BJ (cell line): ENCODE data around the gene CRTC1. TPM values are rescaled to one million over a fixed set of nuclear protein-coding genes. Genes with fewer than 3 reads are reported as not detected.

Experiments
- CTCF ChIA-PET: fragments of 350-600 bp; formaldehyde crosslinking; extraction: SDS; loops from one replicate; lab custom pipeline; 2021; ENCODE audit warnings: antibody characterized with exemption, inconsistent platforms; lab: Yijun Ruan, JAX
- POLR2A ChIA-PET: fragments of 300-600 bp; sonication (Branson Sonifier 250); formaldehyde crosslinking; extraction: SDS; loops from one replicate; lab custom pipeline; 2021; ENCODE audit warnings: antibody characterized with exemption; lab: Charles Lee
- DNase-seq: peaks from one replicate; pipeline ENCODE4 v3.0.0-alpha.2; 2011; ENCODE audit warnings: low read depth
- H3K27me3 ChIP-seq: 2 replicates; pipeline ENCODE4 v1.6.0; 2011; ENCODE audit warnings: low read length; ENCODE audit not compliant: control insufficient read depth, insufficient read depth
- H3K36me3 ChIP-seq: 2 replicates; pipeline ENCODE4 v1.5.1; 2011; ENCODE audit warnings: low read length; ENCODE audit not compliant: control insufficient read depth, insufficient read depth
- H3K4me3 ChIP-seq: 2 replicates; pipeline ENCODE4 v1.5.1; 2011; ENCODE audit warnings: low read depth, mild to moderate bottlenecking, control low read depth, low read length
- CTCF ChIP-seq: IDR thresholded peaks from 2 replicates; pipeline ENCODE4 v1.5.1; 2011; ENCODE audit warnings: low read depth, mild to moderate bottlenecking, control low read depth, inconsistent platforms, low read length, moderate library complexity; ENCODE audit not compliant: insufficient read depth
- polyA plus RNA-seq: library from polyadenylated mRNA; depleted of rRNA; stranded (reverse); fragments of >200 nt; gene quantifications from 2 replicates; pipeline ENCODE4 v1.2.3, GENCODE V29; 2011

Gene CRTC1
- polyA plus RNA-seq, 1 experiment = 1.5 TPM

GRCh38 chr19:18716857-18717256 lies 33.4 kb downstream of the CRTC1 start:
- no peak for TF ChIP-seq CTCF
- no peak for DNase-seq
- no peaks in the 10 kb centered on the region for H3K27me3 ChIP-seq
- H3K4me3 ChIP-seq = no peak overlapping the region
- ChIA-PET CTCF (no interaction called here), POLR2A (no interaction called here)
- H3K36me3 ChIP-seq = no peaks in the 10 kb centered on the region; the same call in 1 of the 2 replicates

- no peak for DNase-seq
- Histone ChIP-seq H3K36me3 (no peaks in the 10 kb centered on the region; the same call in 1 of the 2 replicates), H3K27me3 (no peaks in the 10 kb centered on the region), H3K4me3 (no peak overlapping the region)
- no peak for TF ChIP-seq CTCF
- POLR2A ChIA-PET = no interaction called here
- CTCF ChIA-PET = no interaction called here
These were observed 34.1 kb downstream of the CRTC1 start for GRCh38 chr19:18717601-18718000.

- no peak for DNase-seq
- ChIA-PET CTCF (interaction anchor here (0.5 kb wide), 1 partner anchor 963 kb away, joined by 3 read pairs; no protein-coding TSS in a partner anchor), POLR2A (no interaction called here)
- Histone ChIP-seq H3K36me3 (no peaks in the 10 kb centered on the region; the same call in 1 of the 2 replicates), H3K27me3 (no peaks in the 10 kb centered on the region), H3K4me3 (no peak overlapping the region)
- no peak for TF ChIP-seq CTCF
These were observed 34.6 kb downstream of the CRTC1 start for GRCh38 chr19:18718015-18718526.

- H3K4me3 ChIP-seq = no peak overlapping the region
- DNase-seq = no peak
- no peak for TF ChIP-seq CTCF
- no peaks in the 10 kb centered on the region for H3K27me3 ChIP-seq
- ChIA-PET POLR2A (no interaction called here), CTCF (interaction anchor here (0.5 kb wide), 1 partner anchor 964 kb away, joined by 3 read pairs; no protein-coding TSS in a partner anchor)
- H3K36me3 ChIP-seq = no peaks in the 10 kb centered on the region; the same call in 1 of the 2 replicates
These were observed 35.5 kb downstream of the CRTC1 start for GRCh38 chr19:18718846-18719458.

- Histone ChIP-seq H3K27me3 (no peaks in the 10 kb centered on the region), H3K4me3 (no peak overlapping the region), H3K36me3 (no peaks in the 10 kb centered on the region; the same call in 1 of the 2 replicates)
- DNase-seq = no peak
- TF ChIP-seq CTCF = no peak
- ChIA-PET CTCF (no interaction called here), POLR2A (no interaction called here)
These were observed 36.1 kb downstream of the CRTC1 start for GRCh38 chr19:18719541-18719940.
